Stimulated activated CD4-positive, alpha-beta T cell treated with anti-CD3 and anti-CD28 coated beads, Interleukin-1b, Interleukin-23, amount 100 ng/mL, for 48 hours (primary cell): ENCODE measurements around the gene DHRS2.
"Not testable (repeated sequence)": the region's sequence is repeated elsewhere in the genome, so short reads cannot be mapped to it uniquely, and the experiment has no call there.

Experiments used
- DNase-seq: peaks from one replicate; pipeline ENCODE4 v3.0.0-alpha.2; 2020

The DHRS2 gene

GRCh38 chr14:23636317-23637211 lies at the start of gene DHRS2:
DHRS2 (plus strand) TSS chr14:23636364; CDS start chr14:23638865, 2,501 bp downstream.
- no peak for DNase-seq

- peak; percentile 84 for DNase-seq
Measured at GRCh38 chr14:23588884-23589598, 47.1 kb upstream of the DHRS2 start.

- DNase-seq = no peak
Measured at GRCh38 chr14:23589606-23590005, 46.6 kb upstream of the DHRS2 start.

- no peak for DNase-seq
Measured at GRCh38 chr14:23590198-23590597, 46.0 kb upstream of the DHRS2 start.

- DNase-seq = not testable (repeated sequence)
Measured at GRCh38 chr14:23594191-23594590, 42.0 kb upstream of the DHRS2 start.

GRCh38 chr14:23600322-23600707 lies 35.8 kb upstream of the DHRS2 start:
- no peak for DNase-seq

GRCh38 chr14:23600806-23601205 lies 35.4 kb upstream of the DHRS2 start:
- no peak for DNase-seq

- DNase-seq = no peak
Measured at GRCh38 chr14:23601424-23601823, 34.7 kb upstream of the DHRS2 start.

GRCh38 chr14:23601845-23602180 lies 34.4 kb upstream of the DHRS2 start:
- no peak for DNase-seq

- DNase-seq = no peak
Measured at GRCh38 chr14:23602181-23603095, 33.7 kb upstream of the DHRS2 start.

GRCh38 chr14:23603103-23603502 lies 33.1 kb upstream of the DHRS2 start:
- no peak for DNase-seq

- DNase-seq = no peak
Measured at GRCh38 chr14:23604148-23604547, 32.0 kb upstream of the DHRS2 start.

GRCh38 chr14:23604675-23605170 lies 31.4 kb upstream of the DHRS2 start:
- no peak for DNase-seq

- peak; percentile 35 for DNase-seq
Measured at GRCh38 chr14:23605931-23606585, 30.1 kb upstream of the DHRS2 start.

- no peak for DNase-seq
Measured at GRCh38 chr14:23608454-23608853, 27.7 kb upstream of the DHRS2 start.

- no peak for DNase-seq
Measured at GRCh38 chr14:23609001-23609400, 27.2 kb upstream of the DHRS2 start.

GRCh38 chr14:23609411-23610089 lies 26.6 kb upstream of the DHRS2 start:
- DNase-seq = not testable (repeated sequence)

GRCh38 chr14:23610090-23610814 lies 25.9 kb upstream of the DHRS2 start:
- DNase-seq = no peak

GRCh38 chr14:23610815-23611289 lies 25.3 kb upstream of the DHRS2 start:
- DNase-seq = no peak

GRCh38 chr14:23612354-23612732 lies 23.8 kb upstream of the DHRS2 start:
- DNase-seq = no peak

GRCh38 chr14:23612802-23613201 lies 23.4 kb upstream of the DHRS2 start:
- DNase-seq = no peak
